Measurements from ENCODE around the gene KDM3A.

- TF ChIP-seq TCF12 (IDR thresholded peaks at IDR 0.05; ENCODE audit: low read depth, low read length) (no peak), POLR2A (IDR thresholded peaks at IDR 0.05; ENCODE audit: control extremely low read depth in 1 of 2, low read depth in 2 of 2, low read length in 2 of 2) (no peak), SUZ12 (IDR thresholded peaks at IDR 0.05; ENCODE audit: low read length) (no peak), SIN3A (conservative IDR thresholded peaks at IDR 0.05 in 1 of 2, IDR thresholded peaks at IDR 0.05 in 1 of 2; ENCODE audit: low read depth in 1 of 2, low read length in 2 of 2) (no peak)
These were observed 13.1 kb downstream of the KDM3A start for GRCh38 chr2:86454238-86454637.
